ENCODE measurements around the gene EFCAB5. TPM values are rescaled to one million over a fixed set of nuclear protein-coding genes. Genes with fewer than 3 reads are reported as not detected.
A peak's percentile ranks its signal among the peaks of the same experiment; 100 is the strongest.
"Not testable (repeated sequence)": the region's sequence is repeated elsewhere in the genome, so short reads cannot be mapped to it uniquely, and the experiment has no call there.

Gene EFCAB5
- total RNA-seq, 2 experiments from 2014 or later = 0.27 to 0.54 TPM

- DNase-seq = no peak
- ChIA-PET POLR2A (no interaction called here), CTCF (interaction anchor here (0.7 to 1.8 kb wide), 5 partner anchors 12 to 1325 kb away, joined by 3 to 8 read pairs (median 3); no protein-coding TSS in a partner anchor)
- Mint-ChIP-seq H3K4me1 (no peaks in the 10 kb centered on the region), H3K27ac (no peak overlapping the region), H3K9me3 (ENCODE audit: low read depth) (no peaks in the 10 kb centered on the region), H3K4me3 (no peak overlapping the region), H3K27me3 (peaks cover 13% of the 10 kb centered on the region), H3K36me3 (ENCODE audit: low read depth) (no peaks in the 10 kb centered on the region)
- no peak for ATAC-seq
- intact Hi-C loops (cut with DNase I, micrococcal nuclease) = no loop called here
Measured at GRCh38 chr17:30074730-30075129, 133.3 kb downstream of the EFCAB5 start.

- intact Hi-C loops (cut with DNase I, micrococcal nuclease) = no loop called here
- Mint-ChIP-seq H3K27me3 (peaks cover 17% of the 10 kb centered on the region), H3K4me3 (no peak overlapping the region), H3K9me3 (ENCODE audit: low read depth) (no peaks in the 10 kb centered on the region), H3K36me3 (ENCODE audit: low read depth) (no peaks in the 10 kb centered on the region), H3K27ac (no peak overlapping the region), H3K4me1 (no peaks in the 10 kb centered on the region)
- DNase-seq (no peak), ATAC-seq (no peak)
- POLR2A ChIA-PET = no interaction called here
- CTCF ChIA-PET = interaction anchor here (1.0 to 2.0 kb wide), 3 partner anchors 10 to 22 kb away, joined by 3 to 9 read pairs (median 5); no protein-coding TSS in a partner anchor
Measured at GRCh38 chr17:30082773-30083172, 141.3 kb downstream of the EFCAB5 start.

- H3K36me3 Mint-ChIP-seq (ENCODE audit: low read depth) = no peaks in the 10 kb centered on the region
- H3K4me1 Mint-ChIP-seq = no peaks in the 10 kb centered on the region
- ChIA-PET POLR2A (no interaction called here), CTCF (interaction anchor here (0.7 to 1.6 kb wide), 5 partner anchors 8 to 54 kb away, joined by 3 to 6 read pairs (median 5); no protein-coding TSS in a partner anchor)
- DNase-seq = no peak
- ATAC-seq = no peak
- no peaks in the 10 kb centered on the region for H3K9me3 Mint-ChIP-seq (ENCODE audit: low read depth)
- H3K4me3 Mint-ChIP-seq = no peak overlapping the region
- no peak overlapping the region for H3K27ac Mint-ChIP-seq
- intact Hi-C loops (cut with DNase I, micrococcal nuclease) = no loop called here
- peaks cover 14% of the 10 kb centered on the region for H3K27me3 Mint-ChIP-seq
Measured at GRCh38 chr17:30084788-30085187, 143.4 kb downstream of the EFCAB5 start.

- POLR2A ChIA-PET = no interaction called here
- no peaks in the 10 kb centered on the region for H3K4me1 Mint-ChIP-seq
- intact Hi-C loops (cut with DNase I, micrococcal nuclease) = no loop called here
- no peaks in the 10 kb centered on the region for H3K9me3 Mint-ChIP-seq (ENCODE audit: low read depth)
- CTCF ChIA-PET = interaction anchor here (0.5 to 1.0 kb wide), 4 partner anchors 39 to 501 kb away, joined by 3 to 4 read pairs (median 3); no protein-coding TSS in a partner anchor
- H3K36me3 Mint-ChIP-seq (ENCODE audit: low read depth) = no peaks in the 10 kb centered on the region
- H3K27me3 Mint-ChIP-seq = peaks cover 9% of the 10 kb centered on the region
- no peak overlapping the region for H3K27ac Mint-ChIP-seq
- ATAC-seq (no peak), DNase-seq (no peak)
- H3K4me3 Mint-ChIP-seq = no peak overlapping the region
Measured at GRCh38 chr17:30086896-30087295, 145.5 kb downstream of the EFCAB5 start.

- H3K9me3 Mint-ChIP-seq (ENCODE audit: low read depth); H3K36me3 Mint-ChIP-seq (ENCODE audit: low read depth); intact Hi-C loops (cut with DNase I, micrococcal nuclease); H3K4me3 Mint-ChIP-seq; DNase-seq; H3K27me3 Mint-ChIP-seq; POLR2A ChIA-PET; H3K27ac Mint-ChIP-seq; H3K4me1 Mint-ChIP-seq; ATAC-seq: not testable (repeated sequence)
- CTCF ChIA-PET = interaction anchor here (1.0 to 1.1 kb wide), 2 partner anchors 11 to 38 kb away, joined by 3 to 4 read pairs; no protein-coding TSS in a partner anchor
Measured at GRCh38 chr17:30087431-30087830, 146.0 kb downstream of the EFCAB5 start.

- no peak for ATAC-seq
- ChIA-PET CTCF (interaction anchor here (0.6 to 5.8 kb wide), 6 partner anchors 14 to 283 kb away, joined by 3 to 64 read pairs (median 10); no protein-coding TSS in a partner anchor), POLR2A (no interaction called here)
- Mint-ChIP-seq H3K36me3 (ENCODE audit: low read depth) (no peaks in the 10 kb centered on the region), H3K27ac (no peak overlapping the region), H3K4me1 (peaks cover 6% of the 10 kb centered on the region), H3K4me3 (no peak overlapping the region), H3K9me3 (ENCODE audit: low read depth) (no peaks in the 10 kb centered on the region), H3K27me3 (peaks cover 16% of the 10 kb centered on the region)
- DNase-seq = no peak
- intact Hi-C loops (cut with DNase I, micrococcal nuclease) = no loop called here
Measured at GRCh38 chr17:30091121-30091670, 149.8 kb downstream of the EFCAB5 start.

GRCh38 chr17:30091771-30092170, 150.3 kb downstream of the EFCAB5 start:
- DNase-seq = no peak
- ATAC-seq = no peak
- Mint-ChIP-seq H3K36me3 (ENCODE audit: low read depth) (no peaks in the 10 kb centered on the region), H3K9me3 (ENCODE audit: low read depth) (no peaks in the 10 kb centered on the region), H3K4me1 (peaks cover 6% of the 10 kb centered on the region), H3K27me3 (peaks cover 15% of the 10 kb centered on the region), H3K4me3 (no peak overlapping the region), H3K27ac (no peak overlapping the region)
- ChIA-PET CTCF (interaction anchor here (0.6 to 5.8 kb wide), 10 partner anchors 9 to 284 kb away, joined by 3 to 64 read pairs (median 5); no protein-coding TSS in a partner anchor), POLR2A (no interaction called here)
- intact Hi-C loops (cut with DNase I, micrococcal nuclease) = loop anchor here in 1 of 2 experiments (2.0 kb wide), 1 partner anchor 285 kb away; no protein-coding TSS in a partner anchor

GRCh38 chr17:30092886-30093285, 151.5 kb downstream of the EFCAB5 start:
- H3K27me3 Mint-ChIP-seq = peaks cover 10% of the 10 kb centered on the region

GRCh38 chr17:30093463-30094147, 152.2 kb downstream of the EFCAB5 start:
- H3K4me1 Mint-ChIP-seq = peaks cover 6% of the 10 kb centered on the region

More at GRCh38 chr17:30092886-30093285, 151.5 kb downstream of the EFCAB5 start:
- Mint-ChIP-seq H3K4me1 (peaks cover 6% of the 10 kb centered on the region), H3K36me3 (ENCODE audit: low read depth) (no peaks in the 10 kb centered on the region), H3K9me3 (ENCODE audit: low read depth) (no peaks in the 10 kb centered on the region), H3K4me3 (no peak overlapping the region), H3K27ac (no peak overlapping the region)
- ChIA-PET CTCF (interaction anchor here (0.5 to 5.8 kb wide), 45 partner anchors 8 to 1664 kb away, joined by 3 to 64 read pairs (median 4); partner anchors contain the start of gene SSH2), POLR2A (interaction anchor here (0.5 to 0.6 kb wide), 2 partner anchors 145 to 408 kb away, joined by 3 to 7 read pairs; no protein-coding TSS in a partner anchor)
- DNase-seq (no peak), ATAC-seq (no peak)
- intact Hi-C loops (cut with DNase I, micrococcal nuclease) = loop anchor here (1.0 to 2.0 kb wide), 4 partner anchors 67 to 513 kb away; no protein-coding TSS in a partner anchor

GRCh38 chr17:30095507-30096244, 154.2 kb downstream of the EFCAB5 start:
- POLR2A ChIA-PET = no interaction called here
- H3K27ac Mint-ChIP-seq = no peak overlapping the region
- H3K4me3 Mint-ChIP-seq = no peak overlapping the region
- ATAC-seq (peak; percentile 39), DNase-seq (peak; percentile 12)
- H3K4me1 Mint-ChIP-seq = peaks cover 6% of the 10 kb centered on the region
- intact Hi-C loops (cut with DNase I, micrococcal nuclease) = no loop called here
- peaks cover 10% of the 10 kb centered on the region for H3K27me3 Mint-ChIP-seq
- CTCF ChIA-PET = interaction anchor here (0.7 to 5.8 kb wide), 16 partner anchors 10 to 300 kb away, joined by 3 to 64 read pairs (median 3); no protein-coding TSS in a partner anchor
- no peaks in the 10 kb centered on the region for H3K36me3 Mint-ChIP-seq (ENCODE audit: low read depth)
- no peaks in the 10 kb centered on the region for H3K9me3 Mint-ChIP-seq (ENCODE audit: low read depth)

More at GRCh38 chr17:30093463-30094147, 152.2 kb downstream of the EFCAB5 start:
- POLR2A ChIA-PET = interaction anchor here (0.5 kb wide), 1 partner anchor 407 kb away, joined by 7 read pairs; no protein-coding TSS in a partner anchor
- no peaks in the 10 kb centered on the region for H3K36me3 Mint-ChIP-seq (ENCODE audit: low read depth)
- H3K27me3 Mint-ChIP-seq = peaks cover 10% of the 10 kb centered on the region
- CTCF ChIA-PET = interaction anchor here (0.5 to 5.8 kb wide), 49 partner anchors 9 to 1664 kb away, joined by 3 to 64 read pairs (median 4); partner anchors contain the start of gene SSH2
- H3K27ac Mint-ChIP-seq = no peak overlapping the region
- intact Hi-C loops (cut with DNase I, micrococcal nuclease) = loop anchor here (1.0 to 2.0 kb wide), 4 partner anchors 67 to 513 kb away; no protein-coding TSS in a partner anchor
- no peaks in the 10 kb centered on the region for H3K9me3 Mint-ChIP-seq (ENCODE audit: low read depth)
- peak; percentile 57 for DNase-seq
- no peak overlapping the region for H3K4me3 Mint-ChIP-seq
- peak; percentile 81 for ATAC-seq
